GM12872 (cell line): Measurements from ENCODE around the gene MAP7D3.
A peak's percentile ranks its signal among the peaks of the same experiment; 100 is the strongest.

Source experiments
- CTCF ChIP-seq: IDR thresholded peaks from 3 replicates; pipeline ENCODE4 v1.5.1; 2011; ENCODE audit warnings: low read depth, mild to moderate bottlenecking, low read length, moderate library complexity; ENCODE audit not compliant: insufficient read depth

The MAP7D3 gene

GRCh38 chrX:136203951-136204350 is 47.2 kb downstream of the MAP7D3 start:
- TF ChIP-seq CTCF = no peak

- TF ChIP-seq CTCF = no peak
Observed at GRCh38 chrX:136203438-136203837, 47.8 kb downstream of the MAP7D3 start.

GRCh38 chrX:136202889-136203288 is 48.3 kb downstream of the MAP7D3 start:
- TF ChIP-seq CTCF = no peak

- TF ChIP-seq CTCF = no peak
Observed at GRCh38 chrX:136201601-136202000, 49.6 kb downstream of the MAP7D3 start.

GRCh38 chrX:136200466-136200865 is 50.7 kb downstream of the MAP7D3 start:
- TF ChIP-seq CTCF = peak; percentile 29; the same call in 1 of the 3 replicates

- no peak for TF ChIP-seq CTCF
Observed at GRCh38 chrX:136199365-136199764, 51.8 kb downstream of the MAP7D3 start.

GRCh38 chrX:136198678-136199243 is 52.4 kb downstream of the MAP7D3 start:
- TF ChIP-seq CTCF = no peak
